Measurements from ENCODE around the gene ME2. TPM values are rescaled to one million over a fixed set of nuclear protein-coding genes. Genes with fewer than 3 reads are reported as not detected.

ME2 gene
- total RNA-seq, 1 donor from 2014 or later, result 41.9 TPM

DNA sequence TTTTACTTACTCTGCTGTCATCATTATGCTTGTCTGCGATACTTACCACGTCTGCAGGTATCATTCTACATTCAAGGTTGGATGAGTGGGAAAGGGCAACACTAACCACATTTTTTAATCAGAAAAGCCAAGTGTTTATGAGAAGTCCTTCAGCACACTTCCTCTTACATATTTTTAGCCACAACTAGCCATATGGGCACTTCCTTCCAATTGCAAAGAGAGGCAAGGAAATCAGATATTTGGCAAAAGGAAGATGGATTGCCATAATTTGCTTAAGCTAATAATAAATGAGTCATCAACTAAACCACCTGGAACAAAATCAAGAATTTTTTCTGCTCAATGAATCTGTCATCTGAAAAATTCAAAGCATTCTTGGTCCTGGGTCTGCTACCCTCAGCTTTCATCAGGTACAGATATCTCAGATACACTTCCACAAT is 42.4 kb upstream of the ME2 start:
- TF ChIP-seq, protein P1, sequence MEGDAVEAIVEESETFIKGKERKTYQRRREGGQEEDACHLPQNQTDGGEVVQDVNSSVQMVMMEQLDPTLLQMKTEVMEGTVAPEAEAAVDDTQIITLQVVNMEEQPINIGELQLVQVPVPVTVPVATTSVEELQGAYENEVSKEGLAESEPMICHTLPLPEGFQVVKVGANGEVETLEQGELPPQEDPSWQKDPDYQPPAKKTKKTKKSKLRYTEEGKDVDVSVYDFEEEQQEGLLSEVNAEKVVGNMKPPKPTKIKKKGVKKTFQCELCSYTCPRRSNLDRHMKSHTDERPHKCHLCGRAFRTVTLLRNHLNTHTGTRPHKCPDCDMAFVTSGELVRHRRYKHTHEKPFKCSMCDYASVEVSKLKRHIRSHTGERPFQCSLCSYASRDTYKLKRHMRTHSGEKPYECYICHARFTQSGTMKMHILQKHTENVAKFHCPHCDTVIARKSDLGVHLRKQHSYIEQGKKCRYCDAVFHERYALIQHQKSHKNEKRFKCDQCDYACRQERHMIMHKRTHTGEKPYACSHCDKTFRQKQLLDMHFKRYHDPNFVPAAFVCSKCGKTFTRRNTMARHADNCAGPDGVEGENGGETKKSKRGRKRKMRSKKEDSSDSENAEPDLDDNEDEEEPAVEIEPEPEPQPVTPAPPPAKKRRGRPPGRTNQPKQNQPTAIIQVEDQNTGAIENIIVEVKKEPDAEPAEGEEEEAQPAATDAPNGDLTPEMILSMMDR (IDR thresholded peaks at IDR 0.05; ENCODE audit: partially characterized antibody, unreplicated experiment), result no peak
- Mint-ChIP-seq H3K9me3 (ENCODE audit: unreplicated experiment) (no peaks in the 10 kb centered on the region), H3K27ac (ENCODE audit: unreplicated experiment) (no peak overlapping the region), H3K36me3 (ENCODE audit: unreplicated experiment) (no peaks in the 10 kb centered on the region), H3K27me3 (ENCODE audit: unreplicated experiment) (peaks cover 2% of the 10 kb centered on the region), H3K4me3 (ENCODE audit: unreplicated experiment) (no peak overlapping the region), H3K4me1 (ENCODE audit: low read depth, unreplicated experiment) (peaks cover 4% of the 10 kb centered on the region)
- no peak for DNase-seq

- H3K36me3 Mint-ChIP-seq (ENCODE audit: unreplicated experiment), result no peaks in the 10 kb centered on the region
- TF ChIP-seq, protein P1 (IDR thresholded peaks at IDR 0.05; ENCODE audit: partially characterized antibody, unreplicated experiment), result no peak
- H3K27me3 Mint-ChIP-seq (ENCODE audit: unreplicated experiment), result peaks cover 2% of the 10 kb centered on the region
- no peak for DNase-seq
- no peaks in the 10 kb centered on the region for H3K9me3 Mint-ChIP-seq (ENCODE audit: unreplicated experiment)
- H3K4me1 Mint-ChIP-seq (ENCODE audit: low read depth, unreplicated experiment), result no peaks in the 10 kb centered on the region
- H3K4me3 Mint-ChIP-seq (ENCODE audit: unreplicated experiment), result no peak overlapping the region
- no peak overlapping the region for H3K27ac Mint-ChIP-seq (ENCODE audit: unreplicated experiment)
Measured at GRCh38 chr18:50839341-50839740, 39.6 kb upstream of the ME2 start.

DNA sequence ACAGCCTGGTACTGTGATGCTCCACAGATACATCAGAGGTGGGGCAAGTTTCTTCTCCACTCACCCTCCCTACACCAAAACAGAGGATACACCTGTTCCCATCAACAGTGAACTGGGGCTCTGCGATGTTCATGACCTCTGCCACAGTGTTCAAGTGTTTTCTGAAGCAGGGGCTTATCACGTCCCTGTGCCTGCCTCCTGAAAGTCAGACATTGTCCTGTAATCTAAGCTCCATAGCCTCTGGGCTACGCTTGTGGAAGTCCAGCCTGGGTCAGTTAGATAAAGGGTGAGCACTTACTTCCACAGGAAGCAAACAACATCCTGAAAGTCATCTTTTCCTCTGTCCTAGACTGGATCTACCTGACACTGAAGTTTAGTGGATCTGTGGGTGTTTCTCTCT is 38.9 kb upstream of the ME2 start:
- H3K9me3 Mint-ChIP-seq (ENCODE audit: unreplicated experiment), result no peaks in the 10 kb centered on the region
- H3K36me3 Mint-ChIP-seq (ENCODE audit: unreplicated experiment), result no peaks in the 10 kb centered on the region
- no peaks in the 10 kb centered on the region for H3K4me1 Mint-ChIP-seq (ENCODE audit: low read depth, unreplicated experiment)
- no peak overlapping the region for H3K27ac Mint-ChIP-seq (ENCODE audit: unreplicated experiment)
- TF ChIP-seq, protein P1 (IDR thresholded peaks at IDR 0.05; ENCODE audit: partially characterized antibody, unreplicated experiment), result no peak
- H3K4me3 Mint-ChIP-seq (ENCODE audit: unreplicated experiment), result no peak overlapping the region
- H3K27me3 Mint-ChIP-seq (ENCODE audit: unreplicated experiment), result peaks cover 2% of the 10 kb centered on the region
- no peak for DNase-seq

DNA sequence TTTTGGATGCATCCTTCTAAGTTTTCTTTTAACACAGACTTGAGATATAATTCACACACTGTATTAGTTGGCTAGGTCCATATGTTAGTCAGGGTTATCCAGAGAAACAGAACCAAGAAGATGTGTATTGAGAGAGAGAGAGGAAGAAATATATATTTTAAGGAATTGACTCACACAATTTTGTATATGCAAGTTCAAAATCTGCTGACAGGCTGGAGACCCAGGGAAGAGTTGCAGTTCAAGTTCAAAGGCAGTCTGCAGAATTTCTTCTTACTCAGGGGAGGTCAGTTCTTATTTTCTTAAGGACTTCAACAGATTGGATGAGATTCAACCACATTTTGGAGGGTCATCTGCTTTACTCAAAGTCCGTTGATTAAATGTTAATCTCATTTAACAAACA is 36.1 kb upstream of the ME2 start:
- H3K4me1 Mint-ChIP-seq (ENCODE audit: low read depth, unreplicated experiment), result no peaks in the 10 kb centered on the region
- H3K36me3 Mint-ChIP-seq (ENCODE audit: unreplicated experiment), result no peaks in the 10 kb centered on the region
- no peak overlapping the region for H3K27ac Mint-ChIP-seq (ENCODE audit: unreplicated experiment)
- DNase-seq, result no peak
- no peaks in the 10 kb centered on the region for H3K9me3 Mint-ChIP-seq (ENCODE audit: unreplicated experiment)
- TF ChIP-seq, protein P1 (IDR thresholded peaks at IDR 0.05; ENCODE audit: partially characterized antibody, unreplicated experiment), result no peak
- H3K27me3 Mint-ChIP-seq (ENCODE audit: unreplicated experiment), result peaks cover 2% of the 10 kb centered on the region
- no peak overlapping the region for H3K4me3 Mint-ChIP-seq (ENCODE audit: unreplicated experiment)

DNA sequence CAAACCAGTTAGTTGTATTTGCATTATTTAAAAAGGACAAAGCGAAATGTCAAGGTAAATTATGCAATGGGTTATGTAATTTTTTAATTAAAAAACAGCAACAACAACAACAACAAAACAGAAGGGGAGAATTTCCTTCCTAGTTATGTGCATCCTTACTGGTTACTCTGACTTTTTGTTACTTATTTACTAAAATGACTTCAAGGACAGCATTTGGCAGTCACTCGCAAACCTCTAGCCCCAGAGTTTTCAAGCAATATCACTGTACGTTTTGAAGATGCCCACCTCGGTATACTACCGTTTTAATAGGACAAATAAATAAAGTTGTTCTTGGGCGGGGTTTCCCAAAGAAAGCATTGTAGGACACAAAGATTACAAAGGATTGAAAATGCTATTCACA is 34.4 kb upstream of the ME2 start:
- Mint-ChIP-seq H3K36me3 (ENCODE audit: unreplicated experiment) (no peaks in the 10 kb centered on the region), H3K4me1 (ENCODE audit: low read depth, unreplicated experiment) (no peaks in the 10 kb centered on the region), H3K4me3 (ENCODE audit: unreplicated experiment) (no peak overlapping the region), H3K27me3 (ENCODE audit: unreplicated experiment) (peaks cover 2% of the 10 kb centered on the region), H3K27ac (ENCODE audit: unreplicated experiment) (no peak overlapping the region), H3K9me3 (ENCODE audit: unreplicated experiment) (no peaks in the 10 kb centered on the region)
- TF ChIP-seq, protein P1 (IDR thresholded peaks at IDR 0.05; ENCODE audit: partially characterized antibody, unreplicated experiment), result no peak
- no peak for DNase-seq
